ENCODE results near the gene LLGL2. TPM values are rescaled to one million over a fixed set of nuclear protein-coding genes. Genes with fewer than 3 reads are reported as not detected.
"Not testable (repeated sequence)": the region's sequence is repeated elsewhere in the genome, so short reads cannot be mapped to it uniquely, and the experiment has no call there.

LLGL2 gene
- total and polyA plus RNA-seq, 5 experiments from 2014 or later: 13.4 to 30.6 (median 21.8) TPM

- ATAC-seq (no peak), DNase-seq (no peak)
- Mint-ChIP-seq H3K9me3 (no peaks in the 10 kb centered on the region), H3K27me3 (no peaks in the 10 kb centered on the region), H3K4me1 (peaks cover 0 to 8% (median 0%) of the 10 kb centered on the region in 4 donors), H3K4me3 (no peak overlapping the region), H3K27ac (peak overlapping the region in 2 of 10 donors; percentile 13 to 33), H3K36me3 (no peaks in the 10 kb centered on the region)
- POLR2A ChIA-PET: no interaction called here
Measured at GRCh38 chr17:75571885-75572215, 46.4 kb downstream of the LLGL2 start.

- Mint-ChIP-seq H3K36me3 (no peaks in the 10 kb centered on the region), H3K4me1 (peaks cover 0 to 6% (median 0%) of the 10 kb centered on the region in 4 donors), H3K4me3 (no peak overlapping the region), H3K27ac (no peak overlapping the region), H3K27me3 (no peaks in the 10 kb centered on the region), H3K9me3 (no peaks in the 10 kb centered on the region)
- POLR2A ChIA-PET: no interaction called here
- ATAC-seq (no peak), DNase-seq (no peak)
Measured at GRCh38 chr17:75572713-75573539, 47.4 kb downstream of the LLGL2 start.

GRCh38 chr17:75573540-75573957, 48.1 kb downstream of the LLGL2 start:
- POLR2A ChIA-PET: no interaction called here
- DNase-seq (no peak), ATAC-seq (no peak)
- H3K4me1 Mint-ChIP-seq: peaks cover 0 to 6% (median 0%) of the 10 kb centered on the region in 4 donors
- H3K9me3 Mint-ChIP-seq: no peaks in the 10 kb centered on the region
- H3K27me3 Mint-ChIP-seq: no peaks in the 10 kb centered on the region
- no peak overlapping the region for H3K27ac Mint-ChIP-seq
- H3K4me3 Mint-ChIP-seq: no peak overlapping the region
- no peaks in the 10 kb centered on the region for H3K36me3 Mint-ChIP-seq

DNA sequence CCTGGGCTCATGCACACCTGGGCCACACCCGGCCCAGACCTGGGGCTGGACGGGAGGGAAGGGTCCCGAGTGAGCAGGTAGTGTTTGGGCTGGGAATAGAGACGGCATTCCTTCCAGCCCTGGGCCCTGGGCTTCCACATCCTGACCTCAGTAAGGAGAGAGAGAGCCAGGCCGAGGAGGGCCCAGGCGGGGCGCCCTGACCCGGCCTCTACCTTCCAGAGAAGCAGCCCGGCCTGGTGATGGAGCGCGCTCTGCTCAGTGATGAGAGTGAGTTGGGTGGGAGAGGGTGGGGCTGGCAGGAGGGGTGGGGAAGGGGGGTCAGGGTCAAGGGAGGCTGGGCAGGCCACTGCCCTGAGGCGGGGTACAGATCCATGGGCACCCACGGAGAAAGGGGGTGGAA, 48.5 kb downstream of the LLGL2 start:
- H3K9me3 Mint-ChIP-seq: no peaks in the 10 kb centered on the region
- POLR2A ChIA-PET: no interaction called here
- no peak for ATAC-seq
- no peaks in the 10 kb centered on the region for H3K36me3 Mint-ChIP-seq
- no peak for DNase-seq
- H3K4me3 Mint-ChIP-seq: no peak overlapping the region
- no peak overlapping the region for H3K27ac Mint-ChIP-seq
- peaks cover 0 to 6% (median 1%) of the 10 kb centered on the region in 4 donors for H3K4me1 Mint-ChIP-seq
- H3K27me3 Mint-ChIP-seq: no peaks in the 10 kb centered on the region

DNA sequence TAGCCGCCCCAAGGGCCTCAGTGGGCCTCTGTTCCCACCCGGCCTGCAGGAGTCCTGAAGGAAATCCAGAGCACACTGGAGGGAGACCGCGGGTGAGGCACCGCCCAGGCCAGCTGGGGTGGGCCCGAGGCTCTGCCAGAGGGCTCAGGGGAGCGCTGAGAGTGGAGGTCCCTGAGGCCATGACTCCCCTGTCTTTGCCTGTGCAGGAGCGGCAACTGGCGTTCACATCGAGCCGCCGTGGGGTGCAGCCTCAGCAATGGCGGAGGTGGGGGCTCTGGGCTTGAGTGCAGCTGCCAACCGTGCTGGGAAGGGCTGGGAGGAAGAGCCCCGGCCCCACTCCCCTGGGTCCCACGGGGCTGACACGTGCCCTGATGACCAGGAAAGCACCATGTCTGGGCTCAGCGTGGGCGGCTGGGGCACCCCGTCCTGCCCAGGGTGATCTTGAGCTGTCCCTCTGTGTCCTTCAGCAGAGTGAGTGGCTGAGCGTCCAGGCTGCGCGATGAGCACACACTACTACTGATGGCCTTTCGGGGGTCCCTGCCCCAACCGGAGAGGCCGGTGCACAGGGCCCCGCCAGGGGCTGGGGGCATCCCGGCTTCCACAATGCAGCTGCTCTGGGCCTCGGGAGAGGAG, 49.0 kb downstream of the LLGL2 start:
- DNase-seq: no peak
- POLR2A ChIA-PET: no interaction called here
- H3K9me3 Mint-ChIP-seq: no peaks in the 10 kb centered on the region
- H3K4me1 Mint-ChIP-seq: peaks cover 0 to 6% (median 1%) of the 10 kb centered on the region in 4 donors
- no peaks in the 10 kb centered on the region for H3K36me3 Mint-ChIP-seq
- no peak overlapping the region for H3K27ac Mint-ChIP-seq
- no peak overlapping the region for H3K4me3 Mint-ChIP-seq
- H3K27me3 Mint-ChIP-seq: no peaks in the 10 kb centered on the region
- no peak for ATAC-seq

GRCh38 chr17:75575197-75575596, 49.7 kb downstream of the LLGL2 start:
- peak overlapping the region in 1 of 10 donors; percentile 5 for H3K27ac Mint-ChIP-seq
- H3K4me1 Mint-ChIP-seq: peaks cover 0 to 6% (median 1%) of the 10 kb centered on the region in 4 donors
- DNase-seq: no peak
- POLR2A ChIA-PET: no interaction called here
- no peak for ATAC-seq
- H3K36me3 Mint-ChIP-seq: no peaks in the 10 kb centered on the region
- H3K27me3 Mint-ChIP-seq: no peaks in the 10 kb centered on the region
- no peaks in the 10 kb centered on the region for H3K9me3 Mint-ChIP-seq
- no peak overlapping the region for H3K4me3 Mint-ChIP-seq

DNA sequence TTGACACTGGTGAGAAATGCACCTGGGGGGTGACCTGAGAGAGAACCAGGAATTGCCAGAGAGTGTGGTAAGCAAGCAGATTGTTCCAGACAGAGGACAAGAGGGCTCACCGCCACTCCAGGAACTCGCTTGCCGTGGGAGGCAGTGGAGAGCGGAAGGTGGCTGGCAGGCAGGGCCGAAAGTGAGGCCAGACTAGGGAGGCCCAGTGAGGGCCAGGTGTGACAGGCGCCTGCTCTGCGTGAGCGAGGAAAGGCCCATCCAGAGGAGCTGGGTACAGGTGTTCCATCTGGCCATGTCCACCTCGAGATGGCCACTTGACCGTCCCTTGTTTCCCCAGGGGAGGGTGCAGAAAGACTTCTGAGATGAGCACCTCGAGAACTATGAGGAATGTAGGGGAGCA, 50.2 kb downstream of the LLGL2 start:
- ATAC-seq: no peak
- Mint-ChIP-seq H3K4me3 (peak overlapping the region in 1 of 10 donors; percentile 29), H3K9me3 (no peaks in the 10 kb centered on the region), H3K27me3 (no peaks in the 10 kb centered on the region), H3K4me1 (peaks cover 0 to 5% (median 1%) of the 10 kb centered on the region in 4 donors), H3K36me3 (no peaks in the 10 kb centered on the region), H3K27ac (peak overlapping the region in 4 of 10 donors; percentile 5 to 68 (median 22))
- POLR2A ChIA-PET: no interaction called here
- DNase-seq: no peak

GRCh38 chr17:75576661-75577060, 51.2 kb downstream of the LLGL2 start:
- H3K27ac Mint-ChIP-seq: no peak overlapping the region
- peaks cover 0 to 3% (median 0%) of the 10 kb centered on the region in 9 donors for H3K9me3 Mint-ChIP-seq
- DNase-seq (no peak), ATAC-seq (no peak)
- no peak overlapping the region for H3K4me3 Mint-ChIP-seq
- H3K36me3 Mint-ChIP-seq: peaks cover 0 to 4% (median 0%) of the 10 kb centered on the region in 3 donors
- peaks cover 5 to 8% (median 8%) of the 10 kb centered on the region in 4 donors for H3K4me1 Mint-ChIP-seq
- H3K27me3 Mint-ChIP-seq: no peaks in the 10 kb centered on the region
- POLR2A ChIA-PET: no interaction called here

DNA sequence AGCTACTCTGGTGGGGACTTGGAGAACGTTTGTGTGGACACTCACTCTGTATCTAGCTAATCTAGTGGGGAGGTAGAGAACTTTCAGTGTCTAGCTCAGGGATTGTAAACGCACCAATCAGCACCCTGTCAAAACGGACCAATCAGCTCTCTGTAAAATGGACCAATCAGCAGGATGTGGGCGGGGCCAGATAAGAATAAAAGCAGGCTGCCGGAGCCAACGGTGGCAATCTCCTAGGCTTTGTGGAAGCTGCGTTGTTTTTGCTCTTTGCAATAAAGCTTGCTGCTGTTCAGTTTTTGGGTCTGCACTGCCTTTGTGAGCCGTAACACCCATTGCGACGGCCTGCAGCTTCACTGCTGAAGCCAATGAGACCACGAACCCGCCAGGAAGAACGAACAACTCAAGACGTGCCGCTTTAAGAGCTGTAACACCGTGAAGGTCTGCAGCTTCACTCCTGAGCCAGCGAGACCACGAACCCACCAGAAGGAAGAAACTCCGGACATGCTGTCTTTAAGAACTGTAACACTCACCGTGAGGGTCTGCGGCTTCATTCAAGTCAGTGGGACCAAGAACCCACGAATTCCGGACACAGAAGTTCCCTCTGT, 55.7 kb downstream of the LLGL2 start:
- H3K36me3 Mint-ChIP-seq, H3K9me3 Mint-ChIP-seq, H3K27me3 Mint-ChIP-seq: not testable (repeated sequence)
- H3K4me1 Mint-ChIP-seq: peaks cover 7 to 11% (median 9%) of the 10 kb centered on the region in 4 donors
- DNase-seq (peak; percentile 30 to 84 (median 66)), ATAC-seq (peak; percentile 82 to 83)
- H3K27ac Mint-ChIP-seq: peak overlapping the region; percentile 69 to 92 (median 84)
- H3K4me3 Mint-ChIP-seq: peak overlapping the region; percentile 81 to 93 (median 86)
- POLR2A ChIA-PET: interaction anchor here (0.6 to 2.0 kb wide), 13 partner anchors 9 to 612 kb away, joined by 3 to 15 read pairs (median 4); partner anchors contain the start of genes LLGL2, RECQL5, TMEM94 and TSEN54

- not testable (repeated sequence) for H3K27ac Mint-ChIP-seq, ATAC-seq, H3K36me3 Mint-ChIP-seq, H3K27me3 Mint-ChIP-seq, DNase-seq, H3K9me3 Mint-ChIP-seq, H3K4me3 Mint-ChIP-seq
- peaks cover 7 to 20% (median 11%) of the 10 kb centered on the region in 4 donors for H3K4me1 Mint-ChIP-seq
- POLR2A ChIA-PET: interaction anchor here (0.6 to 1.4 kb wide), 7 partner anchors 48 to 1506 kb away, joined by 3 to 7 read pairs (median 3); partner anchors contain the start of genes RECQL5, SAP30BP and TSEN54
Measured at GRCh38 chr17:75583197-75583596, 57.7 kb downstream of the LLGL2 start.

DNA sequence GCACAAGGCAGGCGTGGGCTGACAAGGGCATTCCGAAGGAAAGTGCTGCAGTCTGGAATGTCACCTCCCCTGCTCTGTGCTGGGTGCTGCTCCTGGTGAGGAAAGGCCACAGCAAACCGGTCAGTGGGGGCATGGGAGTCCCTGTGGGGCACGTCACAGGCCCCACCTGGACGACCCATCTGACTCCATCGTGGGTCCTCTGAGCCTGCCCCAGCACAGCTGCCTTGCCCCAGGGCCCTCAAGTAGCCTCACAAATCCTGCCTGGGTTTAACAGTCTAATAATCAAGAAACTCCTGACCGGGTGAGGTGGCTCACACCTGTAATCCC, 59.3 kb downstream of the LLGL2 start:
- DNase-seq: no peak
- peaks cover 4 to 22% (median 11%) of the 10 kb centered on the region in 4 donors for H3K4me1 Mint-ChIP-seq
- POLR2A ChIA-PET: no interaction called here

DNA sequence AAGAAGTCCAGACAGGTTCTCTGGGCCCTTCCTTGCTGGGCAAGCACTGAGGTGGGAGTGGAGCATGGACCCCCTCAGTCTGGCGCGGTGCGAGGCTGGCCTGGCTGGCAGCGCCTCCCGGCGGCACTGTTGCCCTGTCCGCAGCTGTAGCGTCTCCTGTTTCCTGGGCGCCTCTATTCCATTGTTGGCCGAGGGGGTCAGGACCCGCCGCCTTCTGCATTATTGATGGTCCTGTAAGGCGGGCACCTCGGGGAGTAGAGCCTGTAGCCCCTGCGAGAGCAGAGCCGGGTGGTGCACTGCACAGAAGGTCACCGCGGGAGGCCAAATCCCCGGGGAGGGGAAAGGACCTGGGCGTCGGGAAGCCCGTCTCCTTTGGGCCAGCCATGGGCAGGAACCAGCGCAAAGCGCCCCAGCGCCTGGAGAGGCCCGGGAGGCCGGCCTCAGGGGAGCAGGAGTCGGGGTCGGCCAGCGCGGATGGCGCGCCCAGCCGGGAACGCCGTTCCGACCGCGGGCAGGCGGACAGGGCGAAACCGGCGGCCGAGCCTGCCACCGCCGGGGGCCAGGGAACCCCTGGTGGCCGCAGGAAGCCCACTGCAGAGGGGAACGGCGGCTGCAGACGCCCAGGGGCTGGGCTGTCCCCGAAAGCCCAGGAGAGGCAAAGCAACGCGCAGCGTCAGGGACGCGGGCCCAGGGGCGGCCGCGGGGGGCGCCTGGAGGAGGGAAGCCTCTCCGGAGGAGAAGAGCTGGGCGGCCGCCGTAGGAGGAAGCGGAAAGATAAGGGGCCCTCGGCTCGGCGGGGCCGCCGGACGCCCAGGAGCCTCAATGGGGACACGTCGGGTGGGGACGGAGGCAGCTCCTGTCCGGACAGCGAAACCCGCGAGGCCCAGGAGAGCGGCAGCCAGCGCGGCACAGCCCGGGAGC, 62.4 kb downstream of the LLGL2 start, which contains the start of gene MYO15B:
Gene MYO15B, plus strand, starts transcription at position 126 of the 921 bp plus-strand sequence. Its CDS starts 258 bp downstream, at position 384.
- ATAC-seq (peak; percentile 69), DNase-seq (peak; percentile 63 to 85 (median 72))
- Mint-ChIP-seq H3K4me1 (peaks cover 3 to 20% (median 12%) of the 10 kb centered on the region in 4 donors), H3K4me3 (peak within 1 kb of the TSS; percentile 70 to 90 (median 81)), H3K27me3 (no peaks in the 10 kb centered on the region), H3K9me3 (no peaks in the 10 kb centered on the region), H3K36me3 (no peaks in the 10 kb centered on the region), H3K27ac (peak within 1 kb of the TSS; percentile 25 to 90 (median 73))
- POLR2A ChIA-PET: interaction anchor here (0.6 to 1.8 kb wide), 22 partner anchors 45 to 379 kb away, joined by 3 to 20 read pairs (median 4); partner anchors contain the start of genes LLGL2, MIF4GD, MRPS7 and SLC25A19

More for the DNA sequence above, 59.3 kb downstream of the LLGL2 start:
- no peak for ATAC-seq
- Mint-ChIP-seq H3K27me3 (no peaks in the 10 kb centered on the region), H3K9me3 (peaks cover 0 to 3% (median 0%) of the 10 kb centered on the region in 9 donors), H3K4me3 (no peak overlapping the region), H3K27ac (no peak overlapping the region), H3K36me3 (peaks cover 0 to 4% (median 0%) of the 10 kb centered on the region in 3 donors)

All from naive thymus-derived CD8-positive, alpha-beta T cell (primary cell).